Embryonic facial prominence (tissue), 1 donor: ENCODE data around the gene PRRG3.
A peak's percentile ranks its signal among the peaks of the same experiment; 100 is the strongest.

Source experiments
- DNase-seq: peaks from one replicate; pipeline ENCODE4 v3.0.0-alpha.2; 2016; ENCODE audit errors: extremely low spot score

PRRG3 gene

DNA sequence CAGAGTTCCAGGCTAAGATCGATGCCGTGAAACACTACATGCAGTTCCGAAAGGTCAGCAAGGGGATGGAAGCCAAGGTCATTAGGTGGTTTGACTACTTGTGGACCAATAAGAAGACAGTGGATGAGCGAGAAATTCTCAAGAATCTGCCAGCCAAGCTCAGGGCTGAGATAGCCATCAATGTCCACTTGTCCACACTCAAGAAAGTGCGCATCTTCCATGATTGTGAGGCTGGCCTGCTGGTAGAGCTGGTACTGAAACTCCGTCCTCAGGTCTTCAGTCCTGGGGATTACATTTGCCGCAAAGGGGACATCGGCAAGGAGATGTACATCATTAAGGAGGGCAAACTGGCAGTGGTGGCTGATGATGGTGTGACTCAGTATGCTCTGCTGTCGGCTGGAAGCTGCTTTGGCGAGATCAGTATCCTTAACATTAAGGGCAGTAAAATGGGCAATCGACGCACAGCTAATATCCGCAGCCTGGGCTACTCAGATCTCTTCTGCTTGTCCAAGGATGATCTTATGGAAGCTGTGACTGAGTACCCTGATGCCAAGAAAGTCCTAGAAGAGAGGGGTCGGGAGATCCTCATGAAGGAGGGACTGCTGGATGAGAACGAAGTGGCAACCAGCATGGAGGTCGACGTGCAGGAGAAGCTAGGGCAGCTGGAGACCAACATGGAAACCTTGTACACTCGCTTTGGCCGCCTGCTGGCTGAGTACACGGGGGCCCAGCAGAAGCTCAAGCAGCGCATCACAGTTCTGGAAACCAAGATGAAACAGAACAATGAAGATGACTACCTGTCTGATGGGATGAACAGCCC is 48.6 kb downstream of the PRRG3 start:
- DNase-seq: no peak

GRCh38 chrX:151745651-151746050 is 50.4 kb downstream of the PRRG3 start:
- DNase-seq: no peak

GRCh38 chrX:151746502-151746901 is 51.2 kb downstream of the PRRG3 start:
- DNase-seq: no peak

- DNase-seq: no peak
Observed at GRCh38 chrX:151750511-151750910, 55.3 kb downstream of the PRRG3 start.

- no peak for DNase-seq
Observed at GRCh38 chrX:151752847-151753246, 57.6 kb downstream of the PRRG3 start.

DNA sequence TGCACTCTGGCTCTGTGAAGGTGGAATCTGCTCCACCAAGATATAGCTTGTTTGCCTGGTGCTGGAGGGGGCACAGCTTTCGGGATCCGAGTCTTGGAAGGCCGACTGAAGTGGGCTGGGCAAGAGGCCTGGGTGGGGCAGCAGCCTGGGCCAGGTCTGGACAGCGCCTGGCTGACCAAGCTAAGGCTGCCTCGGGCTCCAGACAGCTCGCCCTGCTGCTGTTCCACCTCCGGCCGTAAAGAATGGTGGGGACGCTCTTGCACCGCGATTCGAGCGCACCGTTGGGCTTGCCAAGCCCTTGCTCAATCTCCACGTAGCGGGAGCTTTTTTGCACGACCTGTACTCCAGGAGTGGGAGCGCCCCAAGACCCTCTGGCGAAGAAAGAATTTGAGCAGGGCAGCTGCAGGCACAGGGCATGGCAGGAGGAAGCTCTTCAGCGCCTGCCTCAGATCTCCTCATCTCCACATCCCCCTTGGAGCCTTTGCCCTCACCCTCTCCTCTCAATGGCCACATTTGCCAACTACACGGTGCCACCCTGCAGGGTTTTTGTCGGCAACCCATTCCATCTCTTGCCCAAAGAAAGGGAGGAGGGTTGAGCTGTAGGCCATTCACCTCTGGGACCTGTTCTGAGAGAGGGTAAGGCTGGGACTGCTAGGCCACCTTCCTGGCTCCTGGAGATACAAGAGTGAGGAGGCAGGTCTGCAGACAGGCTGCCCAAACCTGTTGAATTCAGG is 58.2 kb downstream of the PRRG3 start:
- DNase-seq: no peak

- no peak for DNase-seq
Observed at GRCh38 chrX:151754047-151754429, 58.8 kb downstream of the PRRG3 start.

DNA sequence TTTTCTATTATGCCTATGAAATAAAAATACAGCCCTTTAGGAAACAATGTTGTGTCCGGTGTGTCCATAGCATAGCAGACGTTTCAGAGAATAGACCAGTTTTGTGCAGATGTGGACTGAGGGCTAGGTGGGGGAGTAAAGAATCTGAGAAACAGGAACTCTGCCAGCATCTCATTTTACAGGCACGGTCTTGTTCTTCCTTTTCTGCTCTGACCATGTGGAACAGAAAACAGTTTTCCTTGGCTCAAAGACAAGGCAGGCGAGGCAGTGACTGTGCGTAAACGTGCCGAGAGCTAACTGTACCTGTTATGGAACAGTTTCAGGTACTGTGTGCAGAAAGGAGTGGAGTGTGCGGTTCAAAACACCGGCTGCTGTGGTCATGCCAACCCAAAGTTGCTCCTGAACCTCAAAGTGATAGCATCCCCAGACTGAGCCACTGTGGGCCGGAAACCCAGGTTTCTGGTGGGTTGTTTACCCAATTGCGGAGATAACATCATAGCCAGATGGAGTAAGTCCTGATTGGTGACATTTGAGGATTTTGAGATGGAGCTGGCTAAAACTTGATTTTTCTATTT is 59.5 kb downstream of the PRRG3 start:
- peak; percentile 13 for DNase-seq
